ENCODE results near the gene COMMD7. TPM values are rescaled to one million over a fixed set of nuclear protein-coding genes. Genes with fewer than 3 reads are reported as not detected.
"Not testable (repeated sequence)": the region's sequence is repeated elsewhere in the genome, so short reads cannot be mapped to it uniquely, and the experiment has no call there.

Gene COMMD7
- total RNA-seq, 1 donor from 2014 or later, result 37.9 TPM

DNA sequence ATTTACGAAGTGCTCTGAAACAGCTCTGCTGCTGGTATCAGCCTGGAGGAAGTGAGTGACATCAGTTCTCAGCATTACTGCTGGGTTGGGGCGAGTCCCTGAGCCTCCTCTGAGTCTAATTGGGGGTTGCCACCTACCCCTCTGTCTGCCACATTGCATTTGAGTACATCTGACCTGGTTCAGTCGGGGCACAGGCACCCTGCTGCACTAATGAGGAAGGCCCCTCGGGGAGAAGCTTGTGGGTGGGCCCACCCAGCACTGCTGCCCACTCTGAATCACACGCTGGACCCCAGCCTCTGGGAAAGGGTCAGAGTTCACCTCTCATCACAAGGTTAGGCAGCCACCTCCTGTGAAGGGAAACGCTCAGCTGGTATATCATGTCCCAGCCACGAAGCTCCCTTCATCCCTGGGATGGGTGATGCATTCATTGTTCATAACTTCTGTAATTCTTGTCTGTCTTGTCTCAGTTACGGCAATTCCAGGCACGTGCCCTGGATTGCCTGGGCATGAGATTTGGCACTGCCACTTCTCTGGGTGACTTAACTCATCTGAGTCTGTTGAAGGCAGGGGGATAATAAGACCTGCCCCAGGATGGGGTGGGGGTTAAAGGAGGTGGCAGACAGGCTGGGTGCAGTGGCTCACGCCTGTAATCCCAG, 32.2 kb upstream of the COMMD7 start:
- Mint-ChIP-seq H3K4me3 (no peak overlapping the region), H3K36me3 (ENCODE audit: low read depth) (no peaks in the 10 kb centered on the region), H3K27ac (no peak overlapping the region), H3K27me3 (no peaks in the 10 kb centered on the region), H3K4me1 (no peaks in the 10 kb centered on the region), H3K9me3 (no peaks in the 10 kb centered on the region)
- POLR2A ChIA-PET, result no interaction called here
- CTCF ChIA-PET, result no interaction called here
- TF ChIP-seq, protein P1, sequence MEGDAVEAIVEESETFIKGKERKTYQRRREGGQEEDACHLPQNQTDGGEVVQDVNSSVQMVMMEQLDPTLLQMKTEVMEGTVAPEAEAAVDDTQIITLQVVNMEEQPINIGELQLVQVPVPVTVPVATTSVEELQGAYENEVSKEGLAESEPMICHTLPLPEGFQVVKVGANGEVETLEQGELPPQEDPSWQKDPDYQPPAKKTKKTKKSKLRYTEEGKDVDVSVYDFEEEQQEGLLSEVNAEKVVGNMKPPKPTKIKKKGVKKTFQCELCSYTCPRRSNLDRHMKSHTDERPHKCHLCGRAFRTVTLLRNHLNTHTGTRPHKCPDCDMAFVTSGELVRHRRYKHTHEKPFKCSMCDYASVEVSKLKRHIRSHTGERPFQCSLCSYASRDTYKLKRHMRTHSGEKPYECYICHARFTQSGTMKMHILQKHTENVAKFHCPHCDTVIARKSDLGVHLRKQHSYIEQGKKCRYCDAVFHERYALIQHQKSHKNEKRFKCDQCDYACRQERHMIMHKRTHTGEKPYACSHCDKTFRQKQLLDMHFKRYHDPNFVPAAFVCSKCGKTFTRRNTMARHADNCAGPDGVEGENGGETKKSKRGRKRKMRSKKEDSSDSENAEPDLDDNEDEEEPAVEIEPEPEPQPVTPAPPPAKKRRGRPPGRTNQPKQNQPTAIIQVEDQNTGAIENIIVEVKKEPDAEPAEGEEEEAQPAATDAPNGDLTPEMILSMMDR (IDR thresholded peaks at IDR 0.05), result no peak
- DNase-seq (no peak), ATAC-seq (ENCODE audit: low read depth) (no peak)
- intact Hi-C loops (cut with micrococcal nuclease), result loop anchor here (5.0 kb wide), 1 partner anchor 33 kb away; the partner anchor contains the start of gene COMMD7

- H3K4me3 Mint-ChIP-seq, result no peak overlapping the region
- H3K27ac Mint-ChIP-seq, result no peak overlapping the region
- no peaks in the 10 kb centered on the region for H3K27me3 Mint-ChIP-seq
- ATAC-seq (ENCODE audit: low read depth) (no peak), DNase-seq (no peak)
- H3K36me3 Mint-ChIP-seq (ENCODE audit: low read depth), result no peaks in the 10 kb centered on the region
- intact Hi-C loops (cut with micrococcal nuclease), result no loop called here
- POLR2A ChIA-PET, result no interaction called here
- CTCF ChIA-PET, result no interaction called here
- TF ChIP-seq, protein P1 (IDR thresholded peaks at IDR 0.05), result no peak
- H3K4me1 Mint-ChIP-seq, result no peaks in the 10 kb centered on the region
- no peaks in the 10 kb centered on the region for H3K9me3 Mint-ChIP-seq
Observed at GRCh38 chr20:32773855-32774254, 30.6 kb upstream of the COMMD7 start.

DNA sequence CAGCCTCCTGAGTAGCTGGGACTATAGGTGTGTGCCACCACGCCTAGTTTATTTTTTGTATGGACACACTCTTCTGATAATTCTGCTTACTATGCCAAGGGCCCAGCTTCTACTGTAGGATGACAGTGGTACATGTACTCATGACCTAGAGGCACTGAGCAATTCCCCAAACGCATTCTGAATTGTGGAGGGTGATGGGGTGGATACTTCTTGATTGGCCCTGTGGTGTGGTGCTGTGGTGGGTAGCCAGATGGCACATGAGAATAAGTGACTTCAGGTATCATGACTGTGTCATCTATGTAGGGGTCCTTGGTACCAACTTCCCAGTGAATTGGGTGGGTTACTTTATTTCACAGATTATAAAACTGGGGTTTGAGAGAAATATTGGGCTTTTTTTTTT, 30.0 kb upstream of the COMMD7 start:
- no peak overlapping the region for H3K27ac Mint-ChIP-seq
- no peaks in the 10 kb centered on the region for H3K36me3 Mint-ChIP-seq (ENCODE audit: low read depth)
- H3K4me1 Mint-ChIP-seq, result no peaks in the 10 kb centered on the region
- TF ChIP-seq, protein P1 (IDR thresholded peaks at IDR 0.05), result no peak
- CTCF ChIA-PET, result no interaction called here
- no peaks in the 10 kb centered on the region for H3K9me3 Mint-ChIP-seq
- H3K27me3 Mint-ChIP-seq, result no peaks in the 10 kb centered on the region
- DNase-seq (no peak), ATAC-seq (ENCODE audit: low read depth) (no peak)
- H3K4me3 Mint-ChIP-seq, result no peak overlapping the region
- POLR2A ChIA-PET, result no interaction called here
- intact Hi-C loops (cut with micrococcal nuclease), result no loop called here

DNA sequence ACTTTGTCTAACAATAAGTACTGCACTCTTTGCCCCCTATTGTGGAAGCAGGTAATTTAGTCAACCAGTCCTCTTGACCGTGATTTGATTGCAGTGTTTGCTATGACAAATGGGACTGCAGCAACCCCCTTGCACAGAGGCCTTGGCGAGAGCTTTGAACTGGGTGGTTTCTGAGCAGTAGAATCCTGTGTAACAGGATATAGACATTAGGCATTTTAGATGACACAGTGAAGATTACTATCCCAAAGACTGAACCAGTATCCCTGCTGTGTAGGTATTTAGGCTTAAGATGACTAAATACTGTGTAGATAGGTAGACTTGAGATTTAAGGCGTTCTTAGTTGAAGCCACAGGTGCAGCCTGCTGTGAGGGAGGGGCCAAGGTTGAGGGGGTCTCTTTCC, 28.8 kb upstream of the COMMD7 start:
- no peak overlapping the region for H3K4me3 Mint-ChIP-seq
- POLR2A ChIA-PET, result no interaction called here
- no peak for ATAC-seq (ENCODE audit: low read depth)
- no peak overlapping the region for H3K27ac Mint-ChIP-seq
- H3K36me3 Mint-ChIP-seq (ENCODE audit: low read depth), result no peaks in the 10 kb centered on the region
- H3K9me3 Mint-ChIP-seq, result no peaks in the 10 kb centered on the region
- no peaks in the 10 kb centered on the region for H3K4me1 Mint-ChIP-seq
- TF ChIP-seq, protein P1 (IDR thresholded peaks at IDR 0.05), result no peak
- CTCF ChIA-PET, result no interaction called here
- H3K27me3 Mint-ChIP-seq, result no peaks in the 10 kb centered on the region
- intact Hi-C loops (cut with micrococcal nuclease), result no loop called here
- no peak for DNase-seq

GRCh38 chr20:32767418-32768198, 24.3 kb upstream of the COMMD7 start:
- ChIA-PET POLR2A (interaction anchor here (0.7 kb wide), 1 partner anchor 192 kb away, joined by 5 read pairs; no protein-coding TSS in a partner anchor), CTCF (no interaction called here)
- peaks cover 2% of the 10 kb centered on the region for H3K27me3 Mint-ChIP-seq
- ATAC-seq (ENCODE audit: low read depth) (no peak), DNase-seq (no peak)
- H3K4me3 Mint-ChIP-seq, result no peak overlapping the region
- TF ChIP-seq, protein P1 (IDR thresholded peaks at IDR 0.05), result no peak
- H3K36me3 Mint-ChIP-seq (ENCODE audit: low read depth), result peaks cover 1% of the 10 kb centered on the region
- peaks cover 10% of the 10 kb centered on the region for H3K4me1 Mint-ChIP-seq
- intact Hi-C loops (cut with micrococcal nuclease), result no loop called here
- no peak overlapping the region for H3K27ac Mint-ChIP-seq
- no peaks in the 10 kb centered on the region for H3K9me3 Mint-ChIP-seq

- intact Hi-C loops (cut with micrococcal nuclease); H3K9me3 Mint-ChIP-seq; DNase-seq; H3K36me3 Mint-ChIP-seq (ENCODE audit: low read depth); H3K27ac Mint-ChIP-seq; POLR2A ChIA-PET; ATAC-seq (ENCODE audit: low read depth); H3K4me3 Mint-ChIP-seq; H3K27me3 Mint-ChIP-seq; CTCF ChIA-PET: not testable (repeated sequence)
- H3K4me1 Mint-ChIP-seq, result peaks cover 17% of the 10 kb centered on the region
Observed at GRCh38 chr20:32765230-32765875, 22.1 kb upstream of the COMMD7 start.
